Retinal pigment epithelial cell (primary cell): Measurements from ENCODE around the gene SPATA31A6.
"Not testable (repeated sequence)": the region's sequence is repeated elsewhere in the genome, so short reads cannot be mapped to it uniquely, and the experiment has no call there.

ENCODE experiments used
- DNase-seq: peaks from one replicate; pipeline ENCODE4 v3.0.0-alpha.2; 2010; ENCODE audit warnings: low read depth
- H3K4me3 ChIP-seq: 2 replicates; pipeline ENCODE4 v1.5.1; 2011; ENCODE audit warnings: mild to moderate bottlenecking, low read length, control low read depth, moderate library complexity

SPATA31A6 gene

DNA sequence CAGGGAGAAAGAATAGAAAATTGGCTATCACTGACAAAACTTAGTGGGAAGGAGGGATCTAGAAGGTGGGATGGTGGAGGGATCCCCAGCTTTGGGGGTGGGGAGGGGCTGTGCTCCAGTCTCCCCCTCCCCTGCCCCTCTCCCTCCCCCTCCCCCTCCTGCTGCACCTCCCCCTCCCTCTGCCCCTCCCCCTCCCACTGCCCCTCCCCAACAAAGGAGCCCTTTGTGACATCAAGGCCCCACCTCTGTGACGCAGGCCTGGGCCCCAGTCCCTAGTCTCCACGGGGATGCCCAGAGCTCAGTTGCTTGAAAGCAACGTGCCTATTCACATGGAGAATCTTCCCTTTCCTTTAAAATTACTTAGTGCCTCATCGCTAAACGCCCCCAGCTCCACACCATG lies at the start of gene SPATA31A6:
Gene SPATA31A6, plus strand, starts transcription at position 301 of the 400 bp plus-strand sequence. Its CDS starts 29 bp downstream, at position 330.
- DNase-seq, H3K4me3 ChIP-seq: not testable (repeated sequence)

DNA sequence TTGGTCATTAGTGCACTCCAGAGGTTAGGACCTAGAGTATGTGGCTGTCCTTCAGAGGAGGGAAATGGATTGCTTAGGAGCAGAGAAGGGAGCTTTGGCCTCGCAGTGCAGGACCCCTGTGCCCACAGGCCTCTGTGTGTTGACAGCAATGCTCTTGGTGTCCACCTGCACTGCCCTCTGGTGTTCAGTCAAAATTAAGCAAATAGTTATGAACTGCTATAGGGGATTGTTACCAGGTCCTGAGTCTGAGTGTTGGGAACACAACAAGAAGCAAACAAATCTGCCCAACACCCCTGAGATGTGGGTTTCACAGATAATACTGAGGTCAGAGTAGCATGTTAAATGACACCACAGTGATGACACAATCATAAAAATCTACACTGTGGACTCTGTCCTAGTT lies 23.2 kb upstream of the SPATA31A6 start:
- not testable (repeated sequence) for H3K4me3 ChIP-seq, DNase-seq

DNA sequence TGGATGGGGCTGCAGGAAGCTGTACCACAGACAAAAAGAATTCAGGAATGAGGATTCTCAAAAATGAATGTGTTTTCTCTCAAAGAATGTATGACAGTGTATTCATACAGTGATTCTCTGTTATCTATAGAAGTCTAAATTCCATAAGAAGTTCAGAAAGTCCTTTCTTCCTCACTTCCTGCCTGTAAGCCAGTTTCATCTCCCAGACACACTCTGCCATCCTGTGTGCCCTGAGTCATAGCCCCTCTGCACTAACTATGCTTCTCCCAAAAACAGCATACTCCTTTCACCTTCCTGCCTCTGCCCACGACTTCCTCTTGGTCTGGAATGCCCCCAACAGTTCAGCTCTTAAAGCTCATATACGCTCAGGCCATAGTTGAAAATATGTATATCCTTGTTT lies 36.4 kb downstream of the SPATA31A6 start:
- not testable (repeated sequence) for DNase-seq

DNA sequence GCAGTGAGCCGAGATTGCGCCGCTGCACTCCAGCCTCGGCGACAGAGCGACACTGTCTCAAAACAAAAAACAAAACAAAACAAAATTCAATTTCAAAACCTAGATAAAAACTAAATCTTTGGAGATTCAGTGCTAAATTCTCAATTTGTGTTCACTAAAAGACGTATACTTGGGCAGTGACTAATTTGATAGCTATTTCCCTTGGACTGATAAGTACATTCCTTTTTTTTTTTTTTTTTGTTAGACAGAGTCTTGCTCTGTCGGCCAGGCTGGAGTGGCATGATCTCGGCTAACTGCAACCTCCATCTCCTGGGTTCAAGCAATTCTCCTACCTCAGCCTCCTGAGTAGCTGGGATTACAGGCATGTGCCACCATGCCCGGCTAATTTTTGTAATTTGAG lies 39.8 kb downstream of the SPATA31A6 start:
- not testable (repeated sequence) for H3K4me3 ChIP-seq

More for the DNA sequence above, 36.4 kb downstream of the SPATA31A6 start:
- H3K4me3 ChIP-seq: not testable (repeated sequence)

DNA sequence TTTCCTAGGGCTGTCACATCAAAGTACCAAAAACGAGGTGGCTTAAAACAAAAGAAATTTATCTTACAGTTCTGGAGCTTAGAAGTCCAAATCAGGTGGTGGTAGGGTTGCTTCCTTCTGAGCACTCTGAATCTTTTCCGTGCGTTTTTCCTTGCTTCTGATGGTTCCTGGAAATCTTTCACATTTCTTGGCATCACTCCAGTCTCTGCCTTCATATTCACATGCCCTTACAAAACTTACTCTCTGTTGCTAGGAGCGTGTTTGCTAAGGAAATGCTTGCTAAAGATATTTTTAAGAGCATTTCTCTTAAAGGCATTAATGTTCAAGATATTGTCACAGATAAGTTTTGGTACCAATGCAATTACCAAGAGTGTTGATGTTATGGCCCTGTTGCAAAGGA lies 49.6 kb downstream of the SPATA31A6 start:
- not testable (repeated sequence) for DNase-seq, H3K4me3 ChIP-seq

More for the DNA sequence above, 39.8 kb downstream of the SPATA31A6 start:
- not testable (repeated sequence) for DNase-seq

DNA sequence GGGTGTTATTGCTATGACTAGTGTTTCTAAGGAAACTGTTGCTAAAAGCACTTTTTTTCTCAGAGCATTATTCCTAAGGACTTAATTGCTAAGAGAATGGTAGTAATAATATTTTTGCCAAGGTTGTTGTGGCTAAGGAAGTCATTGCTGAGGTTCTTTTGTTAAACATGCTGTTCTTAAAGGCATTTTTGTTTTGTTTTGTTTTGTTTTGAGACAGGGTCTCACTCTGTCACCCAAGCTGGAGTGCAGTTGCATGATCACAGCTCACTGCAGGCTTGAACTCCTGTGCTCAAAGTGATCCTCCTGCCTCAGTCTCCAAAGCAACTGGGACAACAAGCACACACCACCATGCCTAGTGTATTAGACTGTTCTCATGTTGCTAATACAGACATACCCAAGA lies 51.2 kb downstream of the SPATA31A6 start:
- not testable (repeated sequence) for DNase-seq

DNA sequence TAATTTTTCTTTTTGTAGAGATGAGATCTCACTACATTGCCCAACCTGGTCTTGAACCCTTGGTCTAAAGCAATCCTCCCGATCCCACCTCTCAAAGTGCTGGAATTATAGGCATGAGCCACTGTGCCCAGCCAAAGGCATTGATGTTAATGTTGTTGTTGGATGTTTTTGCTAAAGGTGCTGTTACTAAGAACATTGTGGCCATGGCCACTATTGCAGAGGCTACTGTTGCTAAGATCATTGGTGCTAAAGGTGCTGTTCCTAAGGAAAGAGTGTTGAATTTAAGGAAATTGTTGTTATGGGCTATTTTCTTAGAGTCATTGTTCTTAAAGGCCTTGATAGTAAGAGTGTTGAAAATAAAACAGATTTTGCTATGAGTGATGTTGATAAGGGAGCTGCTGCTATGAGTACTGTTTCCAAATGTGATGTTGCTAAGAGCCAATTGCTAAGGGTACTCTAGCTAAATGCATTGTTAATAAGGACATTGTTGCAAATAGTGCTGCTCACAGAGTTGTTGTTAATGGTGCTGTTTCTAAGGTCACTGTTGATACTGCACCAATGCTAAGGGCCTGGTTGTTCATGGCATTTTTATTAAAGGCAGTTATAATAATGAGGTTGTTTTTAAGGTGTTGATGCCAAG lies 52.0 kb downstream of the SPATA31A6 start:
- not testable (repeated sequence) for DNase-seq, H3K4me3 ChIP-seq

More for the DNA sequence above, 51.2 kb downstream of the SPATA31A6 start:
- not testable (repeated sequence) for H3K4me3 ChIP-seq

DNA sequence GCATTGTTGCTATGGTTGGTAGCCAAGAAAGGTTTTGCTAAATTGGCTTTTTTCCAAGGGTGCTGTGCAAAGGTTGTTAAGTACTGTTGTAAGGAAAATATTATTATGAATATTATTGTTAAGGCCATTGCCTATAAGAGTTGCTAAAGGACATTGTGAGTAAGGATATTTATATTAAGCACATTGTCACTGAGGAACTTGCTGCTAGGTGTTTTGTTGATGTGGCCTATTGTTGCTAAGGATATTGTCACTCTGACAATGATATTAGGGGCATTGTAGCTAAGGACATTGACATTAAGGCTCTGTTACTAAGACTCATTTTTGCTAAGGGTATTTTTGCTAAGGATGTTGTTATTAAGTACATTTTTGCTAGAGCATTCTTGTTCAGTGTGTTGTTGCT lies 52.6 kb downstream of the SPATA31A6 start:
- H3K4me3 ChIP-seq, DNase-seq: not testable (repeated sequence)

DNA sequence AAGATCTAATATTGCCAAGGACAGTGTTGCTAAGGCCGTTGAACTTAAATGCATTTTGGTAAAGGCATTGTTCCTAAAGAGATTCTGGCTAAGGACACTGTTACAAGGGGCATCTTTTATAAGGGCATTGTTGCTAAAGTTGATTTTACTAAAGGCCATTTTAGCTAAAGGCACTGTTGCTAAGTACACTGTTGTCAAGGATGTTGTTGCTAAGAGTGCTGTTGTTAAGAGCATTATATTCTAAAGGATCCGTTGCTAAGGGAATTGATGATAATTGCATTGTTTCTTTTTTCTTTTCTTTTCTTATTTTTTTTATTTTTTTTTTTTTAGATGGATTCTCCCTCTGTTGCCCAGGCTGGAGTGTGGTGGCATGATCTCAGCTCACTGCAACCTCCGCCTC lies 53.9 kb downstream of the SPATA31A6 start:
- H3K4me3 ChIP-seq, DNase-seq: not testable (repeated sequence)

DNA sequence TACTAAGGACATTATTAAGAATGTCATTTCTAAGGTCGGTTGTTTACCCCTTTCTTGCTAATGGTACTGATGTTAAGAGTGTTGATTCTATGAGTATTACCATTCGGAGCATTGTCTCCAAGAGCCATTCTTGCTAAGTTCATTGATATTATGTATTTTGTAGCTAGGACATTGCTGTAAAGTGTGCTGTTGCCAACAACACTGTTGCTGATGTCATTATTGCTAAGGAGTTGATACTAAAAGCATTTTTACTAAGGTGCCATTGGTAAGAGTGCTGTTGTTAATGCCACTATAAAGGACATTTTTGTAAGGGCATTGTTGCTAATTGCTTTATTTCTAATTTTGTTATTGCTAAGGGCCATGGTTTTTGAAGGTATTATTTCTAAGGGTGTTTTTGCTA lies 55.4 kb downstream of the SPATA31A6 start:
- not testable (repeated sequence) for DNase-seq, H3K4me3 ChIP-seq
